Hematopoietic multipotent progenitor cell treated with erythropoietin and hydrocortisone succinate and interleukin-3 and kit ligand, for 17 days (in vitro differentiated cells): ENCODE data around the gene GOLGA6A.

Experiments used
- DNase-seq: peaks from one replicate; pipeline ENCODE4 v3.0.0-alpha.2; 2015; ENCODE audit warnings: low spot score

The GOLGA6A gene

GRCh38 chr15:74036271-74037170, 45.8 kb downstream of the GOLGA6A start:
- peak; percentile 14 for DNase-seq

- DNase-seq = no peak
These were observed 47.0 kb downstream of the GOLGA6A start for GRCh38 chr15:74035121-74036017.

GRCh38 chr15:74034206-74034755, 48.1 kb downstream of the GOLGA6A start:
- DNase-seq = no peak

- DNase-seq = no peak
These were observed 49.5 kb downstream of the GOLGA6A start for GRCh38 chr15:74032606-74033561.

- no peak for DNase-seq
These were observed 50.3 kb downstream of the GOLGA6A start for GRCh38 chr15:74032046-74032445.

- DNase-seq = no peak
These were observed 53.7 kb downstream of the GOLGA6A start for GRCh38 chr15:74028646-74029045.

GRCh38 chr15:74027688-74028087, 54.7 kb downstream of the GOLGA6A start:
- DNase-seq = no peak

GRCh38 chr15:74025436-74025835, 56.9 kb downstream of the GOLGA6A start:
- no peak for DNase-seq

GRCh38 chr15:74024687-74025086, 57.7 kb downstream of the GOLGA6A start:
- DNase-seq = no peak

- no peak for DNase-seq
These were observed 59.5 kb downstream of the GOLGA6A start for GRCh38 chr15:74022706-74023470.
